SK-N-SH (cell line): ENCODE results near the gene CHGA.

Experiments used
- CHD2 ChIP-seq: fragments of 150-350 bp; IDR thresholded peaks from 2 replicates; pipeline ENCODE4 v1.6.1; 2018; ENCODE audit warnings: low read length; ENCODE audit not compliant: partially characterized antibody
- EZH2phosphoT487 ChIP-seq: fragments of 200-600 bp; sonication (generic); IDR thresholded peaks from 2 replicates; pipeline ENCODE4 v1.6.1; 2017; ENCODE audit warnings: low read depth, mixed run types, mild to moderate bottlenecking, antibody characterized with exemption, moderate library complexity, borderline replicate concordance
- FOSL2 ChIP-seq: IDR thresholded peaks from 2 replicates; pipeline ENCODE4 v1.4.0; 2012; ENCODE audit warnings: low read depth, mild to moderate bottlenecking, moderate library complexity, borderline replicate concordance
- FOXM1 ChIP-seq: IDR thresholded peaks from 2 replicates; pipeline ENCODE4 v1.4.0; 2012; ENCODE audit warnings: low read depth, mild to moderate bottlenecking
- GATA2 ChIP-seq: sonication (generic); formaldehyde crosslinking; IDR thresholded peaks from 2 replicates; pipeline ENCODE4 v1.5.0; 2020; ENCODE audit warnings: mild to moderate bottlenecking, missing genetic modification reagents
- JUND ChIP-seq: IDR thresholded peaks from 2 replicates; pipeline ENCODE4 v1.4.0; 2012
- MXI1 ChIP-seq: IDR thresholded peaks from 2 replicates; pipeline ENCODE4 v1.6.1; 2012; ENCODE audit warnings: mild to moderate bottlenecking, low read depth, low read length, improper control_type of control experiment
- RAD21 ChIP-seq: IDR thresholded peaks from 2 replicates; pipeline ENCODE4 v1.6.1; 2012; ENCODE audit warnings: mild to moderate bottlenecking, low read length
- SIN3A ChIP-seq: IDR thresholded peaks from 2 replicates; pipeline ENCODE4 v1.6.1; 2012; ENCODE audit warnings: low read depth, mild to moderate bottlenecking, low read length, moderate library complexity, borderline replicate concordance
- TAF1 ChIP-seq: IDR thresholded peaks from 2 replicates; pipeline ENCODE4 v1.6.1; 2012; ENCODE audit warnings: low read depth, mild to moderate bottlenecking, low read length, moderate library complexity, borderline replicate concordance
- TEAD4 ChIP-seq: IDR thresholded peaks from 2 replicates; pipeline ENCODE4 v1.4.0; 2012; ENCODE audit warnings: mild to moderate bottlenecking, borderline replicate concordance; ENCODE audit not compliant: insufficient read depth
- YY1 ChIP-seq: IDR thresholded peaks from 2 replicates; pipeline ENCODE4 v1.4.0; 2012; ENCODE audit warnings: low read depth, mild to moderate bottlenecking
- TF ChIP-seq, protein P1 (sequence below): fragments of 200-600 bp; sonication (generic); IDR thresholded peaks from 2 replicates; pipeline ENCODE4 v1.6.1; 2017; ENCODE audit warnings: antibody characterized with exemption, mild to moderate bottlenecking, moderate library complexity
- TF ChIP-seq, protein P2 (sequence below): IDR thresholded peaks from 2 replicates; pipeline ENCODE4 v1.6.1; 2012; ENCODE audit warnings: mild to moderate bottlenecking, low read depth, low read length, moderate library complexity

DNA sequence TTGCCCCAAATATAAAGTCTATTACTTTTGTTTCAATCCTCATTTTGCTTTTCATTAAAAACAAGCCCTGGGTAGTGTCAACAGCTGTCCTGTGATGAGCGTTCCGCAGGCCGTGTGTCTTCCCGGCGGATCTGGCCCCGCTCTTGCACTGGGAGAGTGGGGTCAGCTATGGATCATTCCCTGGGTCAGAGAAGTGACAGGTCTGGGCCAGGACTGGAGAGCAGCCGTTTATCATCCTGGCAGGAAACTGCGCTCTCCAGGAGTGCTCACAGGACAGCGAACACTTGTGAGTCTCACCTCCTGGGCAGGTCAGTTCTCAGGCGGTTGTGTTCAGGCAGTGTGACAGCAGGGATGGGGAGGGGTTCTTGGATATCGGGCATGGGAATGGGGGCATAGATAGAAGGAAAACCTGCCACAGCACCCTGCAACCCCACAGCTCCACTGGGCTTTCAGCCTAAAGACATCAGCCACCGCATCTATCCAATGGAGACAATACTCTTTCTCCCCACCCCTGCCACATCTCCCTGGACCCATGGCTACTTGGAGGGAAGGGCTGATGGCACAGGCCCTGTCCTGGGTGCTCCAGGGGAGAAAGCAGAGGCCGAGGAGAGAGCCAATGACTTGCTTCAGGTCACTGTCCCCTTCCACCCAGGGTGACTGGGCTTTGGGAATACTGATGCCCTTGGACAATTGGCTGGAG lies 47.8 kb upstream of the CHGA start:
- TF ChIP-seq FOXM1 (no peak), MXI1 (no peak), CHD2 (no peak), FOSL2 (no peak), YY1 (no peak), TAF1 (no peak), TEAD4 (no peak), JUND (no peak), GATA2 (CRISPR knock-in tag) (no peak), EZH2phosphoT487 (no peak), RAD21 (no peak), SIN3A (no peak)
- TF ChIP-seq, protein P1, sequence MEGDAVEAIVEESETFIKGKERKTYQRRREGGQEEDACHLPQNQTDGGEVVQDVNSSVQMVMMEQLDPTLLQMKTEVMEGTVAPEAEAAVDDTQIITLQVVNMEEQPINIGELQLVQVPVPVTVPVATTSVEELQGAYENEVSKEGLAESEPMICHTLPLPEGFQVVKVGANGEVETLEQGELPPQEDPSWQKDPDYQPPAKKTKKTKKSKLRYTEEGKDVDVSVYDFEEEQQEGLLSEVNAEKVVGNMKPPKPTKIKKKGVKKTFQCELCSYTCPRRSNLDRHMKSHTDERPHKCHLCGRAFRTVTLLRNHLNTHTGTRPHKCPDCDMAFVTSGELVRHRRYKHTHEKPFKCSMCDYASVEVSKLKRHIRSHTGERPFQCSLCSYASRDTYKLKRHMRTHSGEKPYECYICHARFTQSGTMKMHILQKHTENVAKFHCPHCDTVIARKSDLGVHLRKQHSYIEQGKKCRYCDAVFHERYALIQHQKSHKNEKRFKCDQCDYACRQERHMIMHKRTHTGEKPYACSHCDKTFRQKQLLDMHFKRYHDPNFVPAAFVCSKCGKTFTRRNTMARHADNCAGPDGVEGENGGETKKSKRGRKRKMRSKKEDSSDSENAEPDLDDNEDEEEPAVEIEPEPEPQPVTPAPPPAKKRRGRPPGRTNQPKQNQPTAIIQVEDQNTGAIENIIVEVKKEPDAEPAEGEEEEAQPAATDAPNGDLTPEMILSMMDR: no peak
- TF ChIP-seq, protein P2, sequence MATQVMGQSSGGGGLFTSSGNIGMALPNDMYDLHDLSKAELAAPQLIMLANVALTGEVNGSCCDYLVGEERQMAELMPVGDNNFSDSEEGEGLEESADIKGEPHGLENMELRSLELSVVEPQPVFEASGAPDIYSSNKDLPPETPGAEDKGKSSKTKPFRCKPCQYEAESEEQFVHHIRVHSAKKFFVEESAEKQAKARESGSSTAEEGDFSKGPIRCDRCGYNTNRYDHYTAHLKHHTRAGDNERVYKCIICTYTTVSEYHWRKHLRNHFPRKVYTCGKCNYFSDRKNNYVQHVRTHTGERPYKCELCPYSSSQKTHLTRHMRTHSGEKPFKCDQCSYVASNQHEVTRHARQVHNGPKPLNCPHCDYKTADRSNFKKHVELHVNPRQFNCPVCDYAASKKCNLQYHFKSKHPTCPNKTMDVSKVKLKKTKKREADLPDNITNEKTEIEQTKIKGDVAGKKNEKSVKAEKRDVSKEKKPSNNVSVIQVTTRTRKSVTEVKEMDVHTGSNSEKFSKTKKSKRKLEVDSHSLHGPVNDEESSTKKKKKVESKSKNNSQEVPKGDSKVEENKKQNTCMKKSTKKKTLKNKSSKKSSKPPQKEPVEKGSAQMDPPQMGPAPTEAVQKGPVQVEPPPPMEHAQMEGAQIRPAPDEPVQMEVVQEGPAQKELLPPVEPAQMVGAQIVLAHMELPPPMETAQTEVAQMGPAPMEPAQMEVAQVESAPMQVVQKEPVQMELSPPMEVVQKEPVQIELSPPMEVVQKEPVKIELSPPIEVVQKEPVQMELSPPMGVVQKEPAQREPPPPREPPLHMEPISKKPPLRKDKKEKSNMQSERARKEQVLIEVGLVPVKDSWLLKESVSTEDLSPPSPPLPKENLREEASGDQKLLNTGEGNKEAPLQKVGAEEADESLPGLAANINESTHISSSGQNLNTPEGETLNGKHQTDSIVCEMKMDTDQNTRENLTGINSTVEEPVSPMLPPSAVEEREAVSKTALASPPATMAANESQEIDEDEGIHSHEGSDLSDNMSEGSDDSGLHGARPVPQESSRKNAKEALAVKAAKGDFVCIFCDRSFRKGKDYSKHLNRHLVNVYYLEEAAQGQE: no peak
